Activated CD4-positive, alpha-beta T cell treated with anti-CD3 and anti-CD28 coated beads, Interleukin-2, Interleukin-6, amounts not matched to agents 100 ng/mL and 50 ng/mL, durations not matched to agents 16 hours and 8 hours (primary cell): ENCODE results near the gene ZNF555.
"Not testable (repeated sequence)": the region's sequence is repeated elsewhere in the genome, so short reads cannot be mapped to it uniquely, and the experiment has no call there.

Experiments used
- DNase-seq: peaks from one replicate; pipeline ENCODE4 v3.0.0-alpha.2; 2020

The ZNF555 gene

DNA sequence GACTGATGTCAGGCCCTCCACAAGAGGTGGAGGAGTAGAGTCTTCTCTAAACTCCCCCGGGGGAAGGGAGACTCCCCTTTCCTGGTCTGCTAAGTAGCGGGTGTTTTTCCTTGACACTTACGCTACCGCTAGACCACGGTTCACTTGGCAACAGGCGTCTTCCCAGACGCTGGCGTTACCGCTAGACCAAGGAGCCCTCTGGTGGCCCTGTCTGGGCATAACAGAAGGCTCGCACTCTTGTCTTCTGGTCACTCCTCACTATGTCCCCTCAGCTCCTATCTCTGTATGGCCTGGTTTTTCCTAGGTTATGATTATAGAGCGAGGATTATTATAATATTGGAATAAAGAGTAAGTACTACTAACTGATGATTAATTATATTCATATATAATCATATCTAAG, 30.9 kb downstream of the ZNF555 start:
- DNase-seq, result peak; percentile 12

DNA sequence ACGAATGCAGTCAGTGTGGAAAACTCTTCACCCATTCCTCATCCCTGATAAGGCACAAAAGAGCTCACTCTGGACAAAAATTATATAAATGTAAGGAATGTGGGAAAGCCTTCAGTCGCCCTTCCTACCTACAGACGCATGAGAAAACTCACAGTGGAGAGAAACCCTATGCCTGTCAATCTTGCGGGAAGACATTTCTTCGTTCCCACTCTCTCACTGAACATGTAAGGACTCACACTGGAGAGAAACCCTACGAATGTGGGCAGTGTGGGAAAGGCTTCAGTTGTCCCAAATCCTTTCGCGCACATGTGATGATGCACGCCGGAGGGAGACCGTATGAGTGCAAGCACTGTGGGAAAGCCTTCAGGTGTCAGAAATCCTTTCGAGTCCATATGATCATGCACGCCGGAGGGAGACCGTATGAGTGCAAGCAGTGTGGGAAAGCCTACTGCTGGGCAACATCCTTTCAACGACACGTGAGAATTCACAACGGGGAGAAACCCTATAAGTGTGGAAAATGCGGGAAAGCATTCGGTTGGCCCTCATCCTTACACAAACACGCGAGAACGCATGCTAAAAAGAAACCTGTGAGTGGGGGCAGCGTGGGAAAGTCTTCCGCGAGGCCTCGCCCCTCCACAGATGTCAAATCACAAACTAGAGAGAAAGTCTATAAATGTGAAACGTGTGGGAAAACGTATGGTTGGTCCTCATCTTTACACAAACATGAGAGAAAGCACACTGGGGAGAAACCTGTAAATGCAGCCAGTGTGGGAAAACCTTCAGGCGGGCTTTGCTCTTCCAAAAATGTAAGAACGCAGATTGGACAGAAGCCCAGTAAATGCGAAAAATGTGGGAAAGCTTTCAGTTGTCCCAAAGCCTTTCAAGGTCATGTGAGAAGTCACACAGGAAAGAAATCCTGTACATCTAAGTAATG, 36.4 kb downstream of the ZNF555 start:
- DNase-seq, result no peak

DNA sequence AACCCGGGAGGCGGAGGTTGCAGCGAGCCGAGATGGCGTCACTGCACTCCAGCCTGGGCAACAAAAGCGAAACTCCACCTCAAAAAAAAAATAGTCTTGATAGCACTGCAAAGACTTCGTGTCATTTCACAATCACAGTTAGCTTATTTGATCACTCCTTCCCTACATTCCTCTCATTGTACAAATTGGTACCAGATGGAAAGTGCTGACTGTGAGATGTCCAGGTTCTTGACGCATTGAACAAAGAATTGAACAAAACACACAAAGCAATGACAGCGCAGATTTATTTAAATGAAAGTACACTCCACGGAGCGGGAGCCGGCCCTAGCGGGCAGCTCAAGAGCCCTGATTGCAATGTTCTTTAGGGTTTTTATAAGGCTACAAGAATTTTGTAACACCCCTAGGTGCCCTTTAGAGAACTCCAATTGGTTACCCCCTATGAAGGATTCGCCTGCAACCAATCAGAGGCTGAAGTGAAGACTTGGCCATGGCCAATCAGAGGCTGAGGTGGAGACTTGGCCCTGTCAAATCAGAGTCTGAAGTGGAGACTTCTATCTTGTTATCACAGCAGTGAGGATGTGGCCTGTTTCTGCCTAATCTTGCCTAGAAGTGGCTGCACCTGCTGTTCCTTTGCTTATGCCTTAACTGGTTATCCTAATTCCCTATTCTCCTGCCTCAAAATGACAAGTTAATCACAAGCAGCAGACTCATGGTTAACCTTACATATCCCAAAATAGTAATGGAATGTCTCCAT, 42.6 kb downstream of the ZNF555 start:
- DNase-seq, result no peak

DNA sequence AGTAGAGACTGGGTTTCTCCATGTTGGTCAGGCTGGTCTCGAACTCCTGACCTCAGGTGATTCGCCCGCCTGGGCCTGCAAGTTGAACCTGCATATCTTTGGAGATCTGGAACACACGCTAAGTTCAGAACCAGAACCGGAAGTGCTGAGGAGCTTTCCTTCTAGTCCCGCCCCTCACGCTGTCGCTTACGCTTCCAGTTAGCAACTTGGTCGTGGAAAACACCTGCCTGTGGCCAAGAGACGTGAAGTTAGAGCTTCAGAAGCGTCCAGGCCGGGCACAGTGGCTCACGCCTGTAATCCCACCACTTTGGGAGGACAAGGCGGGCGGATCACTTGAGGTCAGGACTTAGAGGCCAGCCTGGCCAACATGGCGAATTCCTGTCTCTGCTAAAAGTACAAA, 44.5 kb downstream of the ZNF555 start:
- no peak for DNase-seq

DNA sequence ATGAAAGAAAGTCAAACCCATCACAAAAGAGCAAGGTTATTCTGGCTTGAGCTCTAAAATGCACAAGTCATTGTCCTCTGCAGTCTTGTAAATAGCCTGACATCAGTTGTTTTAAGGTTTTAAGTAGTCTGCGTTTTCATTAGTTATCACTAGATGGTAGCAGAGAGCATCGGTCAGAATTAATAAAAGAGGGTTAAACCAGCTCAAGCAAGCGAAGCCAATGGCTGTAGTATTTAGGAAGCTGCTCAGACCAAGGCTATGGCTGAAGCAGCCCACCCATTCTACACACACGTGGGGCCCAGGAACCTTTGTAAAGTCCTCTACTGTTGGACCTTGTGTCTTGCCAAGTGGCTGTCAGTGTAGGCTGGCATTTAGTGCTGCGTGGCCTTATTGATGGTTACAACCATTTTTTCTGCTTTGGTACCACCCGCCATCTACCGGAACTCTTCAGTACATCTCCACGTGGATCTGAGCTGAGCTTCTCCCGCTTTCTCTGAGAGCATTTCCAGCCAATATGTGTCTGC, 46.2 kb downstream of the ZNF555 start:
- DNase-seq, result peak; percentile 27

DNA sequence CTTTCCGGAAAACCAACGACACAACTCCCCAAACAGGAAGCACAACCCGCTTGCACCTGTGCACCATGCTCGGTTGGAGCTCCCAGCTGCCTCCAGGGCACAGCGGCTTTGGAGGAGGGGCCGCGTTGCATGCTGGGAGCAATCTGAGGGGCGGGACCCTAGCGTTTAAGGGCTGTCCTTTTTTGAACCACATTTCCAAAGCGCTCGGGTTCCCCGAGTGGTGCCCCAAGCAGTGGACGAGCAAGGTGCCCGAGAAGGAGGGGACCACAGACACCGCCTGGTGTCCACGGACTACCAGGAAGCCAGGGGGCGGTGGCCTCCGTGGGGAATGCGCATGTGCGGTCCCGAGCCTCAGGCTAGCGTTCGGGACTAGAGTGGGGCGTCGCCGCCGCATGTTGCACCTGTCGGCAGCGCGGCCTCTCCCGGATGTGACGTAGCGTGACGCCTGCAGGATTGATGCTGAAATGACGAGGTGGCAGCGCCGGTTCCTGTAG, 47.5 kb downstream of the ZNF555 start:
- peak; percentile 13 for DNase-seq

DNA sequence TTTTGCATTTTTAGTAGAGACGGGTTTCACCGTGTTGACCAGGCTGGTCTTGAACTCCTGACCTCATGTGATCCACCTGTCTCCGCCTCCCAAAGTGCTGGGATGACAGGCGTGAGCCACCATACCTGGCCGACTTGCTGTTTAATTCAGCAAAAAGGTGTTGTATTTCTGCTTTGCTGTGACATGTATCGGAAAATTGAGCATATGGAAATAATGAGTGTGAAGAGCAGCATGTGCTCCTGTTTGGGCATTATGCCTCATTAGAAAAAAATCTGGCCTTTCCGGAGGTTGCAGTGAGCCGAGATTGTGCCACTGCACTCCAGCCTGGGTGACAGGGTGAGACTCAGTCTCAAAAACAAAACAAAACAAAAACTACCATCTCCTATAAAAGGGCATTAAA, 49.3 kb downstream of the ZNF555 start:
- DNase-seq, result not testable (repeated sequence)

DNA sequence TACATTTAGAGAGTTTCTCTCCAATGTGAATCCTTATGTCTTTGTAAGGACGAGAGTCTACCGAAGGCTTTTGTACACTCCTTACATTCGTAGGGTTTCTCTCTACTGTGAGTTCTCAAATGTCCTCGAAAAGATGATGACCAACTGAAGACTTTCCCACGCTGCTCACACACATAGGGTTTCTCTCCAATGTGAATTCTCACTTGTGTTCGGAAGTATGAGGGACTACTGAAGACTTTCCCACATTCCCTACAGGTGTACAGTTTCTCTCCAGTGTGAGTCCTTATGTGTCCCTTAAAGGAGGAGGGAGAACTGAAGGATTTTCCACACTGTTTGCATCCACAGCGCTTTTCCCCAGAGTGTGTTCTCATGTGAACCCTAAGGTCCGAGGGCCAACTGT, 55.4 kb downstream of the ZNF555 start:
- no peak for DNase-seq

DNA sequence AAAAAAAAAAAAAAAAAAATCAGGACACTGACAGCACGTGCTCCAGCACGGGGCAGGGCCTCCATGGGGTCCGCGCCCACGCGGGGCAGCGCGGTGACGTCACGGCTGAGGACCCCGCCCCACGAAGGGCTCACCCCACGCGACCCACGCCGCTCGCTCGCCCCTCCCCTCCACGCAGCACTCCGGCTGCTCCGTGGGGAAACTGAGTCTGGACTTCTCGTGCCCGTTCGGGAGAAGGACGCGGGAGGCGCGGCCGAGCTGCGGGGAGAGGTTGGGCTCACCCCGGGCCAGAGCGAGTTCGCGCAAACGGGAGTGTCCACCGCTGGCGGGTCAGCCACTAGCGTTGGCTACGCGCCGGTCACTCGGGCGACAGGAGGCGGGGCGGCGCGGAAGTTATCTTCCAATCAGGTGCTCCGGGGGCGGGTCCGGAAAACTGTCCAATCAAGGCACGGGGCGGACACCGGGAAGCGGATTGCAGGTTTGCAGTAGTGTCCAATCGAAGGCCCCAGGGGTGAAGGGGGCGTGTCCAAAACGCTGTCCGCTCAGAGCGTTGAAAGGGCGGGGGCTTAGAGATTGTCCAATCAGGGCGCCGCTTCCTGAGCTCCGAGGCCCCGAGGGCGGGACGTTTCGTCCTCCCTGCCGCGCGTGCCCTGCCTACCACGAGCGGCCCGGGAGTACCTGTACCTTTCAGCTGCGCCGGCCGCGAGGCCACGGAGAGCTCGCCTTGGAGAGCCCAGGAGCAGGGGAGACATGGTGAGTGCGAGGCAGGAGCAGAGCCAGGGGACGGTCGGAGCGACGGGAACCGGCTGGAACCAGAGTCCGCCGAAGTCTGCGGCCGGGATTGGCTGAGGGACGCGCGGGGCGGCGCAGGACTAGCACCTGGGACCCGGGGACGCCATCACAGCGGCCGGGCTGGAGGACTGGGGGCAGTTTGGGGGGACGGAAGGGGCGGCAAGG, 59.3 kb downstream of the ZNF555 start, which contains the start of gene ZNF57:
Gene ZNF57, plus strand, starts transcription at position 633 of the 957 bp plus-strand sequence. Its CDS starts 118 bp downstream, at position 751.
- DNase-seq, result peak; percentile 98

DNA sequence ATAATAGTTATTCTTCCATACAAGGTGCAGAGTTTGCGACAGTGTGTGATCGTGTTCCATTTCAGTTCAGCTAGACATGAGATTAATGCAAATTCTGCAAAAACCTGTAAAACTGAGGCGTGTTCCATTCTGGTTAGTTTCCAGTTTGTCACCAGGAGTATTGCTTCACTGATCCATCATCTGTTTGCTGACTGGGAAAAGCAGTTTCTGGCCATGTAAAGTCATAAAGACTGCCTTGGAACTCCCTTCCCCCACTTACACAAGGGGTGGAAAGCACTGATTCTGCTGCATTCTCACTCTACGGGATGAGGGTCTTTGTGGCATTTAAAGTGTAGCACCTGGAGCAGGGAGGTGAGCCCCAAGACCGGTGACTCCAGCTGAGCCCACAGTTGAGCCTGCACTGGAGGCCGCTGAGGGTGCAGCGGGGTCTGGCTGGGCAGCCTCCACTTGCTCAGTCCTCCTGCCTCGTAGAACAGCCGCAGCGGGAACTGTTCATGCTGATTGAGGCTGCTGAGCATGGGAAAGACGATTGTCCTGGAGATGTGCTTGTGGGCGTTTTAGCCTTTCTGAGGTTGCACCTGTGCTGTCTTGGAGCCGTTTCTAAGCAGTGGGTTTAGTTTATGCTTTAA, 61.4 kb downstream of the ZNF555 start:
- no peak for DNase-seq

DNA sequence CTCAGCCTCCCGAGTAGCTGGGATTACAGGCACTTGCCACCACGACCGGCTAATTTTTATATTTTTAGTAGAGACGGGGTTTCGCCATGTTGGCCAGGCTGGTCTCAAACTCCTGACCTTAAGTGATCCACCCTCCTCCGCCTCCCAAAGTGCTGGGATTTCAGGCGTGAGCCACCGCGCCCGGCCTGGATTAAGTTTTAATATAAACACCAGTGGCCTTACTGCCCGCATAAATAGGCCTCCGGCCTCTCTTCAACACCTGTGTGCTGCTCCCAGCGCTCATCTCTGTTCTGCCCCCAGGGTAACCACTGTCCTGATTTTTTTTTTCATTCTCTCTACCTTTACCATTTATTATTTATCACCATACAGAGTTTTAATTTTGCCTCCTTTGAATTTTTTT, 62.1 kb downstream of the ZNF555 start:
- DNase-seq, result not testable (repeated sequence)

DNA sequence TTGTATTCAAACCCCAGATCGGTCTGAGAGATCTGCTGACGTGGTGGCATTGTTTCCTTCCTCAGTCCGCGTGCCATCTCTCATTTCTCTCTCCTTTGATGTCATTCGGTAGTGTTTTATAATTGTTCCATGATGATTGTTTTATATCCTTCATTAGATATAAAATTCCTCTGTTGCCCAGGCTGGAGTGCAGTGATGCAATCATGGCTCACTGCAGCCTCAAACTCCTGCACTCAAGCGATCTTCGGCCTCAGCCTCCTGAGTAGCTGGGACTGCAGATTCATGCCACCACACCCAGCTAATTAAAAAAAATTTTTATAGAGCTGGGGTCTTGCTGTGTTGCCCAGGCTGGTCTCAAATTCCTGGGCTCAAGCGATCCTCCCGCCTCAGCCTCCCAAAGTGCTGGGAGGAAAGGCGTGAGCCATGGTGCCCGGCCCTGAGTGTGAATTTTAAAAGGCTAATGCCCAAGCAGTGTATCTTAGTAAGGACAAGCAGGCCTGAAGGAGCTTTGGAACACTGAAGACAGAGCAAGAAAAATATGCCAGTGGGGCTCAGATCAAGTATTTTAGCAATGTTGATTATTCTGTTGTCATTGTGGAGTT, 64.7 kb downstream of the ZNF555 start:
- no peak for DNase-seq

DNA sequence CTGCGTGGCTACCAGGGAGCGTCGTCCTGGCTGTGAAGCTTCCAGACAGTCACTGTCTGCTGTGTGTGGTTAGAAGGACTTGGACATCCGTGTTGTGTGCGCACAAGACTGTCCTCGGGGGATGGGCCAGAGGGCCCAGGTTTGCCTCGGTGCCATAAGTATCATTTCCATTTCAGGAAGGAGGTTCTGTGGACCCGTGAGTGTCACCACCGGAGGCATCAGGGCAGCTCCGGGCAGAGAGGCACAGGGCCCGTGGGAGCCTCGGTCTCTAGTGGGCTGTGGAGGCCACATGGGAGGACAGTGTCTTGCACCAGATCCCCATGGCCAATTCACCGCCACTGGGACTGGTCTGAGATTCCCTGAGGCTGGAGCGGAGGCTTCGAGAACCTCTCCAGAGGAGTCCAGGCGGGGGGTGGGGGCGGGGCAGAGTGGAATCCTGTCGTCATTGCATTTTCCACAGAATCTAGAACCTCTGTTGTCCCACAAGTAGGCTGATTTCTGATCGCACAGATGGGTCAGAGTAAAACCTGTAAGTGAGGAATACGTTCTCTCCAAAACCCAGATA, 65.4 kb downstream of the ZNF555 start:
- no peak for DNase-seq
